GM10248 (cell line): Measurements from ENCODE around the gene NPAS4.

ENCODE experiments used
- CTCF ChIA-PET: fragments of 300-600 bp; sonication (Branson Sonifier 250); formaldehyde crosslinking; extraction: SDS; loops from one replicate; lab custom pipeline; 2021; ENCODE audit warnings: antibody characterized with exemption; lab: Yijun Ruan, JAX
- POLR2A ChIA-PET: fragments of 350-650 bp; sonication (Branson Sonifier 250); formaldehyde crosslinking; extraction: SDS; loops from one replicate; lab custom pipeline; 2020; ENCODE audit warnings: antibody characterized with exemption; lab: Yijun Ruan, JAX
- DNase-seq: peaks from one replicate; pipeline ENCODE4 v3.0.0; 2012; ENCODE audit errors: extremely low spot score
- CTCF ChIP-seq: IDR thresholded peaks from 2 replicates; pipeline ENCODE4 v1.5.1; 2012; ENCODE audit warnings: mild to moderate bottlenecking, low read depth; ENCODE audit errors: extremely low read depth, missing control alignments, control extremely low read depth

Gene NPAS4

GRCh38 chr11:66410191-66410590 is 10.6 kb upstream of the NPAS4 start:
- POLR2A ChIA-PET, result no interaction called here
- DNase-seq, result no peak
- CTCF ChIA-PET, result interaction anchor here (1.1 to 6.5 kb wide), 13 partner anchors 9 to 268 kb away, joined by 4 to 82 read pairs (median 14); partner anchors contain the start of genes DPP3, MRPL11, PELI3 and RBM4B
- TF ChIP-seq CTCF, result no peak

GRCh38 chr11:66411323-66411722 is 9.5 kb upstream of the NPAS4 start:
- ChIA-PET CTCF (interaction anchor here (1.0 to 6.5 kb wide), 10 partner anchors 9 to 267 kb away, joined by 3 to 82 read pairs (median 6); partner anchors contain the start of genes NPAS4, PELI3 and RBM4B), POLR2A (interaction anchor here (0.5 to 0.6 kb wide), 2 partner anchors 17 to 55 kb away, joined by 3 to 5 read pairs; no protein-coding TSS in a partner anchor)
- no peak for TF ChIP-seq CTCF
- DNase-seq, result no peak

GRCh38 chr11:66412110-66412509 is 8.7 kb upstream of the NPAS4 start:
- DNase-seq, result no peak
- ChIA-PET CTCF (interaction anchor here (1.0 to 6.5 kb wide), 7 partner anchors 8 to 266 kb away, joined by 3 to 82 read pairs (median 6); partner anchors contain the start of genes NPAS4 and RBM4B), POLR2A (interaction anchor here (0.5 kb wide), 1 partner anchor 54 kb away, joined by 3 read pairs; no protein-coding TSS in a partner anchor)
- no peak for TF ChIP-seq CTCF

GRCh38 chr11:66413167-66413566 is 7.7 kb upstream of the NPAS4 start:
- CTCF ChIA-PET, result interaction anchor here (1.8 to 1.9 kb wide), 2 partner anchors 26 to 27 kb away, joined by 6 to 7 read pairs; partner anchors contain the start of gene MRPL11
- no peak for DNase-seq
- no peak for TF ChIP-seq CTCF
- POLR2A ChIA-PET, result no interaction called here

- ChIA-PET CTCF (interaction anchor here (0.8 to 3.0 kb wide), 5 partner anchors 24 to 264 kb away, joined by 3 to 15 read pairs (median 6); partner anchors contain the start of genes MRPL11 and RBM4B), POLR2A (no interaction called here)
- no peak for TF ChIP-seq CTCF
- no peak for DNase-seq
Observed at GRCh38 chr11:66414120-66414934, 6.5 kb upstream of the NPAS4 start.

- no peak for DNase-seq
- TF ChIP-seq CTCF, result no peak
- ChIA-PET CTCF (interaction anchor here (1.2 to 3.7 kb wide), 6 partner anchors 9 to 263 kb away, joined by 3 to 20 read pairs (median 8); partner anchors contain the start of genes MRPL11 and RBM4B), POLR2A (no interaction called here)
Observed at GRCh38 chr11:66415423-66415822, 5.4 kb upstream of the NPAS4 start.
